BLaER1 treated with 17β-estradiol and CSF1 and Interleukin-3, amounts not matched to agents 10 nM and 100 nM (cell line): ENCODE data around the gene PCAT7.

Experiments used
- H3K27ac ChIP-seq, 11 experiments: shearing (Covaris generic); formaldehyde crosslinking; 2 replicates each; pipeline ENCODE4 v1.8.1; 2022
- H3K27me3 ChIP-seq, 11 experiments: shearing (Covaris generic); formaldehyde crosslinking; 2 replicates each; pipeline ENCODE4 v1.8.1; 2022
- H3K36me3 ChIP-seq, 11 experiments: shearing (Covaris generic); formaldehyde crosslinking; 2 replicates each; pipeline ENCODE4 v1.8.1; 2022
- H3K4me1 ChIP-seq, 10 experiments: shearing (Covaris generic); formaldehyde crosslinking; 2 replicates each; pipeline ENCODE4 v1.8.1; 2022
- H3K4me2 ChIP-seq, 11 experiments: shearing (Covaris generic); formaldehyde crosslinking; 2 replicates each; pipeline ENCODE4 v1.8.1; 2022
- H3K4me3 ChIP-seq, 10 experiments: shearing (Covaris generic); formaldehyde crosslinking; 2 replicates each; pipeline ENCODE4 v1.8.1; 2022
- H3K9ac ChIP-seq, 11 experiments: shearing (Covaris generic); formaldehyde crosslinking; 2 replicates each; pipeline ENCODE4 v1.8.1; 2022
- H3K9me3 ChIP-seq, 11 experiments: shearing (Covaris generic); formaldehyde crosslinking; replicated peaks in 1 of 11; 2 replicates each; pipeline ENCODE4 v1.8.1; 2022
- H4K20me1 ChIP-seq, 11 experiments: shearing (Covaris generic); formaldehyde crosslinking; 2 replicates each; pipeline ENCODE4 v1.8.1; 2022
- Cebpa-rat ChIP-seq, 11 experiments: shearing (Covaris generic); IDR thresholded peaks; 2 replicates each; pipeline ENCODE4 v1.8.1; 2022

PCAT7 gene

DNA sequence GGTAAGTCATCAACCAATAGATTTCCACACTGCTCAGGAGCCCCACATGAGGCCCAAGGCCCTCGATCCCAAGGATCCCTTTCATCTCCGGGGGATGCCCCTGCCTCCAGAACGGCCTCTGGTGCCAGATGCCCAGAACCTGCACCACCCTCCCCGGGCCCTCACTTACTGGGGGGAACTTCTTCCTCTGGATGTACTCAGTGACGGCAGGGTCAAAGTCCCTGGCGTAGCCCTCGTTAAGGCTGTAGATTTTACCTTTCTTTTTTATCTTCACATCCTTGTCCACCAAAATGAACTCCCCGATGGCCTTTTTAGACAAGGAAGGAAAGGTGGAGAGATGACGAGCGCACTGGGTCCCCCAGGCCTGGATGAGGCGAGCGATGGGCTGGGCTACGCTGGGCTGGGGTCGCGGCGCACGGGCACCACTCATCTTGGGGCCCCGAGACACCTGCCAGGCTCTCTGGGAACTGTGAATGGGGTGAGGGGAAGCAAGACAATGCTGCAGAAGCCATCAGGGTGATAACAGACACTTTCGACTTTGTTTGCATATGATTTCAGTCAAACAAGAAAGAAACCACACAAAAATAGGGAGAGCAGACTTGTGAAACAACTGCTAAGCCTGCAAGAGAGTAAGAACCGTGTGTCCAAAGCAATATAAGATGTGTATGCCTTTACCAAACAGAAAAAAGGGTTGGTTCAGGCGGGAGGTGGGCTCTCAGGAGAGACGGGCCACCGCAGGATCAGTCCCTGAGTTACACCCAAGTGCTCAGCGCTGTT is 52.0 kb downstream of the PCAT7 start:
- H3K4me2 ChIP-seq: no peak overlapping the region

DNA sequence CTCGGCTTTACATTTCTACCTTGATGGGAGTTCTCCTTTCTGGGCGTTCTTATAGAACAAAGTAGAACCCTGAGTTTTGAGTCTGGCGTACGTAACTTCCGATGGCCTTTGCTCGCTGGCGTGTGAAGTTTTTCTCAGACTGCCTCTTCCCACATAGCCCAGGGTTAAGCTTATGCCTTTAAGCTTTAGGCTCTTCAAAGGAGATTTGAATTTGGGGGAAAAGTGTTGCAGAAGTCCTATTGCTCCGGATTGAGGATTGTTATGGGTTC is 52.5 kb downstream of the PCAT7 start:
- H3K27me3 ChIP-seq: peaks cover 0 to 4% (median 0%) of the 10 kb centered on the region in 11 experiments; a peak in 1 of 22 replicates
- H3K4me1 ChIP-seq: peaks cover 0 to 47% (median 29%) of the 10 kb centered on the region in 10 experiments; a peak in 15 of 20 replicates
- H3K36me3 ChIP-seq: no peaks in the 10 kb centered on the region; a peak in 1 of 22 replicates
- TF ChIP-seq Cebpa-rat (IDR thresholded peaks at IDR 0.05): no peak
- H3K9ac ChIP-seq: no peak overlapping the region
- H3K4me2 ChIP-seq: no peak overlapping the region; a peak in 1 of 22 replicates
- no peaks in the 10 kb centered on the region for H4K20me1 ChIP-seq
- H3K4me3 ChIP-seq: no peak overlapping the region
- H3K9me3 ChIP-seq: no peaks in the 10 kb centered on the region
- H3K27ac ChIP-seq: no peak overlapping the region

More for the DNA sequence above, 52.0 kb downstream of the PCAT7 start:
- peaks cover 0 to 4% (median 0%) of the 10 kb centered on the region in 11 experiments; a peak in 1 of 22 replicates for H3K27me3 ChIP-seq
- H3K9ac ChIP-seq: no peak overlapping the region
- no peak overlapping the region for H3K27ac ChIP-seq
- no peak; a peak in 1 of 22 replicates for TF ChIP-seq Cebpa-rat (IDR thresholded peaks at IDR 0.05)
- no peaks in the 10 kb centered on the region for H4K20me1 ChIP-seq
- H3K36me3 ChIP-seq: no peaks in the 10 kb centered on the region; a peak in 1 of 22 replicates
- no peaks in the 10 kb centered on the region for H3K9me3 ChIP-seq
- no peak overlapping the region for H3K4me3 ChIP-seq
- H3K4me1 ChIP-seq: peaks cover 0 to 44% (median 27%) of the 10 kb centered on the region in 10 experiments; a peak in 15 of 20 replicates

DNA sequence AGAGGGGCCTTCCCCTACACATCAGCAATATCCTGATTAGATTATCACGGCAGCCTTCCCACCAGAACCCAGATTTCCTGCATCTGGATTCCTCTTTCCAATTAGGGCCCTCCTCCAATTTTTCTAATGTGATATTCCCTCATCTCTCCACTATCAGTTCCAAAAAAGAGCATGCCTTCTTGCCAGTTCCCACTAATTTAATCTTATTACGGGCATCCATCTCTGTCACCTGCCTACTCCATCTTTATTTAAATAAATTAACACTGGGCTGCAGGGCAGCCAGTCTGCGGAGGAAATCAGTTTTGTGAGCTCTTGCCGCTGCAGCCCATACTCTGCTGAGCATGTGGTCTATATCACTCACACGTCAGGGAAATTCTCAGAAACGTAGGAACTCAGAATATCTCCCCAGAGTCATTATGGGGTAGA is 55.3 kb downstream of the PCAT7 start:
- no peak for TF ChIP-seq Cebpa-rat (IDR thresholded peaks at IDR 0.05)
- Histone ChIP-seq H3K4me1 (peaks cover 0 to 27% (median 12%) of the 10 kb centered on the region in 10 experiments; a peak in 11 of 20 replicates), H3K9ac (no peak overlapping the region), H3K27ac (no peak overlapping the region), H3K27me3 (peaks cover 0 to 4% (median 0%) of the 10 kb centered on the region in 11 experiments; a peak in 1 of 22 replicates), H3K9me3 (no peaks in the 10 kb centered on the region), H3K4me2 (peak overlapping the region in 5 of 11 experiments; percentile 9 to 36 (median 31); a peak in 6 of 22 replicates), H3K4me3 (no peak overlapping the region), H4K20me1 (no peaks in the 10 kb centered on the region), H3K36me3 (no peaks in the 10 kb centered on the region; a peak in 1 of 22 replicates)

DNA sequence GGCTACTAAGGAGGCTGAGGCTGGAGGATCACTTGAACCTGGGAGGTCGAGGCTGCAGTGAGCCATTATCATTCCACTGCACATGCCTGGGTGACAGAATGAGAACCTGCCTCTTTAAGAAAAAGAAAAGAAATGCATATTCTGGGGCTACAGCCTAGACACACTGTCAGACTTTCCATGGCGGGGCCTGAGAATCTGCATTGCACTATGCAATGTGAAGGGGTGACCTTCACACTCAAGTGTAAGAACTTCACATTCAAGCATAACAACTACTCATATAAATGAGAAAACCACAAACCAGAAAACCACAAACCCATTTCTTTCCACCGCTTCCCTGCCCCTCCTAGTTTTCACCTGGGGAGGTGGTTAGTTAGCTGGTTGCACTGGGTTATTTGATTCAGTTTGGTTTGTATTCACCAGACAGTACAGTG is 56.8 kb downstream of the PCAT7 start:
- no peak for TF ChIP-seq Cebpa-rat (IDR thresholded peaks at IDR 0.05)
- Histone ChIP-seq H4K20me1 (no peaks in the 10 kb centered on the region), H3K4me3 (no peak overlapping the region), H3K9me3 (no peaks in the 10 kb centered on the region), H3K27ac (no peak overlapping the region), H3K27me3 (peaks cover 0 to 4% (median 0%) of the 10 kb centered on the region in 11 experiments; a peak in 1 of 22 replicates), H3K4me2 (peak overlapping the region in 8 of 11 experiments; percentile 9 to 34 (median 22); a peak in 8 of 22 replicates), H3K4me1 (peaks cover 0 to 27% (median 12%) of the 10 kb centered on the region in 10 experiments; a peak in 11 of 20 replicates), H3K36me3 (no peaks in the 10 kb centered on the region), H3K9ac (no peak overlapping the region)

DNA sequence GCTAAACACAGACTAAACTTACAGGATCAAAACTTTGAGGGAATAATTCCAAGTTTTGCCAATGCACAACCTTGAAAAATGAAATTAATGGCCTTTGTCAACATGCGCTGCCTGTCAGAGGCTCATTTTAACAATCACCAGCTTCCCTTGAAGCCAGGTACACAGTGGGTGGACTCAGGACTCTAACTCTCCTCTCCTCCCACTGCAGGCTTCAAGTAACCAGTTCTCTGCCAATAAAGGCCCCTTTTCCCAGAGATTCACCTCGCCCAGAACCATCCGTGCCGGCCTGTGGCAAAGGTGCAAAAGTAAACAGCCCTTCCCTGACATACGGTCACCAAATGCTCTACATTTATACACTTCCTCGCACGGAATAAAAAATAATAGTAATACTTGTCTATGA is 57.2 kb downstream of the PCAT7 start:
- no peak overlapping the region for H3K4me3 ChIP-seq
- no peaks in the 10 kb centered on the region for H4K20me1 ChIP-seq
- H3K4me2 ChIP-seq: peak overlapping the region in 5 of 11 experiments; percentile 9 to 34 (median 29); a peak in 6 of 22 replicates
- H3K9me3 ChIP-seq: no peaks in the 10 kb centered on the region
- no peak overlapping the region for H3K27ac ChIP-seq
- peaks cover 0 to 27% (median 12%) of the 10 kb centered on the region in 10 experiments; a peak in 11 of 20 replicates for H3K4me1 ChIP-seq
- no peak for TF ChIP-seq Cebpa-rat (IDR thresholded peaks at IDR 0.05)
- H3K9ac ChIP-seq: no peak overlapping the region
- H3K27me3 ChIP-seq: peaks cover 0 to 4% (median 0%) of the 10 kb centered on the region in 11 experiments; a peak in 1 of 22 replicates
- no peaks in the 10 kb centered on the region for H3K36me3 ChIP-seq

DNA sequence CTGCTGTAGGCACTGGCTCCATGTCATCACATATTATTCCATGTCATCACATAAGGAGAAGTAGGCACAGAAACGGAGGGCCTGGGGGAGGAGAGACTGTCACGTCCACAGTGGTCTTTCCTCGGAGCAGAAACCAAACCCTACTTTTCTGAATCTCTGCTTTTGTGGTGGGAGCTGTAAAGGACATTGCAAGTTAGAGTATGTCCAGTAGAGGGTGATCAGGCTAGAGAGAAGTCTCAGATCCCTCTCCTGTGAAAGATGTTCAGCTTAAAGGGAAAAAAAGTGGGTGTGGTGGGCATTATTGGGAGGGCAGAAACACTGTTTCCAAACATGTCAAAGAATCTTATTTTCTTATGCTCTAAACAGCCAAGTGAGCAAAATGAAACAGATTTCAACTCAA is 58.1 kb downstream of the PCAT7 start:
- H3K4me2 ChIP-seq: no peak overlapping the region
- H3K27me3 ChIP-seq: peaks cover 0 to 3% (median 0%) of the 10 kb centered on the region in 11 experiments; a peak in 1 of 22 replicates
- no peak overlapping the region for H3K27ac ChIP-seq
- H3K4me1 ChIP-seq: peaks cover 0 to 25% (median 12%) of the 10 kb centered on the region in 10 experiments; a peak in 11 of 20 replicates
- no peak for TF ChIP-seq Cebpa-rat (IDR thresholded peaks at IDR 0.05)
- H3K9ac ChIP-seq: no peak overlapping the region
- no peaks in the 10 kb centered on the region for H4K20me1 ChIP-seq
- no peak overlapping the region for H3K4me3 ChIP-seq
- H3K9me3 ChIP-seq: no peaks in the 10 kb centered on the region
- no peaks in the 10 kb centered on the region for H3K36me3 ChIP-seq

DNA sequence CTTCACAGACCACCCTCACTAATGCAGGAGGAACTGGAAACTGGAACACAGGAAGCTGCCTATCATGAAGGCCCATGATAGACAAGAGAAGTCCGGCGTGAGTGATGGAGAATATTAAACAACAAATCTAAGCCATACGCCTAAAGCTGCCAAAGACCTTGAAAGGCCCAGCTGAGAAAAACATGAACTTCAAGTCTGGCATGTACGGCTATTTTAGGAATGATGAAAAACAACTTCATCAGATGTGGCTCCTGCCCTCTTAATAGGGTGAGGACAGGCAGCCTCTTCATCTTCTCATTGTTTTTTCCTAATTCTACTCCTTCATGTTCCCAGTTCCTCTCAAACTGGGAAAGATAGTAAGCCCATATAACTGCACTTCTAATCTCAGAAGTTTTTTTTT is 64.1 kb downstream of the PCAT7 start:
- Histone ChIP-seq H3K27me3 (no peaks in the 10 kb centered on the region), H3K9me3 (peaks cover 0 to 10% (median 0%) of the 10 kb centered on the region in 11 experiments; a peak in 1 of 22 replicates), H3K4me1 (peaks cover 0 to 17% (median 9%) of the 10 kb centered on the region in 10 experiments; a peak in 11 of 20 replicates), H4K20me1 (no peaks in the 10 kb centered on the region), H3K4me2 (no peak overlapping the region), H3K9ac (no peak overlapping the region), H3K36me3 (no peaks in the 10 kb centered on the region), H3K4me3 (no peak overlapping the region), H3K27ac (no peak overlapping the region)
- TF ChIP-seq Cebpa-rat (IDR thresholded peaks at IDR 0.05): no peak
